Liver (tissue), 9 donors: ENCODE results near the gene SORCS2. TPM values are rescaled to one million over a fixed set of nuclear protein-coding genes. Genes with fewer than 3 reads are reported as not detected.

Experiments
- DNase-seq: peaks from one replicate; pipeline ENCODE4 v3.0.0-alpha.2; 2017; ENCODE audit warnings: low spot score
- H3K27ac ChIP-seq, 2 donors: one replicate each; pipeline ENCODE4 v1.7.0; 2013; ENCODE audit warnings: inconsistent platforms in 2 of 2, low read length in 2 of 2, control low read depth in 1 of 2, low read depth in 1 of 2, mild to moderate bottlenecking in 1 of 2
- H3K27me3 ChIP-seq, 4 donors: one replicate each; pipeline versions ENCODE4 v1.6.1 to v1.7.0; 2013; ENCODE audit warnings: low read length in 3 of 4, inconsistent platforms in 1 of 4, mild to moderate bottlenecking in 1 of 4, moderate library complexity in 1 of 4; ENCODE audit not compliant: control insufficient read depth in 4 of 4, insufficient read depth in 4 of 4
- H3K36me3 ChIP-seq, 4 donors: one replicate each; pipeline versions ENCODE4 v1.6.1 to v1.7.0; 2013; ENCODE audit warnings: low read length in 3 of 4, mild to moderate bottlenecking in 3 of 4, low read depth in 1 of 4, moderate library complexity in 1 of 4; ENCODE audit not compliant: control insufficient read depth in 4 of 4, insufficient read depth in 3 of 4
- H3K4me1 ChIP-seq, 4 donors: one replicate each; pipeline versions ENCODE4 v1.6.1 to v1.7.0; 2013; ENCODE audit warnings: low read length in 3 of 4, mild to moderate bottlenecking in 3 of 4, moderate library complexity in 1 of 4; ENCODE audit not compliant: control insufficient read depth in 4 of 4, insufficient read depth in 4 of 4
- H3K4me3 ChIP-seq, 3 donors: one replicate each; pipeline versions ENCODE4 v1.6.1 to v1.7.0; 2013; ENCODE audit warnings: low read length in 3 of 3, control low read depth in 1 of 3, low read depth in 1 of 3, mild to moderate bottlenecking in 1 of 3
- H3K9ac ChIP-seq, 2 donors: one replicate each; pipeline ENCODE4 v1.7.0; 2013; ENCODE audit warnings: low read length in 2 of 2, mild to moderate bottlenecking in 2 of 2, moderate library complexity in 2 of 2, control low read depth in 1 of 2, low read depth in 1 of 2
- H3K9me3 ChIP-seq, 4 donors: one replicate each; pipeline versions ENCODE4 v1.6.1 to v1.7.0; 2013; ENCODE audit warnings: low read length in 3 of 4; ENCODE audit not compliant: control insufficient read depth in 4 of 4
- CTCF ChIP-seq: fragments of 150-350 bp; IDR thresholded peaks from 2 replicates; pipeline ENCODE4 v1.5.1; 2017; ENCODE audit warnings: improper control_type of control experiment, low read depth, low read length; ENCODE audit not compliant: missing input control
- EGR1 ChIP-seq, 2 donors: IDR thresholded peaks; 2 replicates each; pipeline ENCODE4 v1.6.1; 2016 to 2018; ENCODE audit warnings: antibody characterized with exemption in 2 of 2, low read depth in 2 of 2
- FOXA1 ChIP-seq: IDR thresholded peaks from 2 replicates; pipeline ENCODE4 v1.6.1; 2016; ENCODE audit warnings: antibody characterized with exemption
- FOXA2 ChIP-seq: IDR thresholded peaks from 2 replicates; pipeline ENCODE4 v1.6.1; 2016; ENCODE audit warnings: antibody characterized with exemption
- GABPA ChIP-seq, 2 donors: IDR thresholded peaks in 1 of 2; conservative IDR thresholded peaks in 1 of 2; 2 replicates each; pipeline ENCODE4 v1.6.1; 2016; ENCODE audit warnings: antibody characterized with exemption in 2 of 2, mild to moderate bottlenecking in 1 of 2, moderate library complexity in 1 of 2
- HNF4A ChIP-seq, 2 donors: conservative IDR thresholded peaks; 2 replicates each; pipeline ENCODE4 v1.6.1; 2016; ENCODE audit warnings: antibody characterized with exemption in 2 of 2, mild to moderate bottlenecking in 2 of 2
- HNF4G ChIP-seq: IDR thresholded peaks from 2 replicates; pipeline ENCODE4 v1.6.1; 2016; ENCODE audit warnings: antibody characterized with exemption
- JUND ChIP-seq, 2 donors: IDR thresholded peaks; 2 replicates each; pipeline ENCODE4 v1.6.1; 2016; ENCODE audit warnings: antibody characterized with exemption in 2 of 2
- MAX ChIP-seq: IDR thresholded peaks from 2 replicates; pipeline ENCODE4 v1.6.1; 2016; ENCODE audit warnings: antibody characterized with exemption
- NR2F2 ChIP-seq: IDR thresholded peaks from 2 replicates; pipeline ENCODE4 v1.6.1; 2016; ENCODE audit warnings: antibody characterized with exemption
- RAD21 ChIP-seq, 2 donors: IDR thresholded peaks; 2 replicates each; pipeline ENCODE4 v1.6.1; 2016; ENCODE audit warnings: antibody characterized with exemption in 2 of 2, mild to moderate bottlenecking in 2 of 2
- REST ChIP-seq: IDR thresholded peaks from 2 replicates; pipeline ENCODE4 v1.6.1; 2016; ENCODE audit warnings: antibody characterized with exemption, mild to moderate bottlenecking
- RXRA ChIP-seq, 2 donors: IDR thresholded peaks; 2 replicates each; pipeline ENCODE4 v1.6.1; 2017 to 2018; ENCODE audit warnings: antibody characterized with exemption in 2 of 2, mild to moderate bottlenecking in 1 of 2
- SP1 ChIP-seq: IDR thresholded peaks from 2 replicates; pipeline ENCODE4 v1.6.1; 2018; ENCODE audit warnings: antibody characterized with exemption, mild to moderate bottlenecking
- TAF1 ChIP-seq: conservative IDR thresholded peaks from 2 replicates; pipeline ENCODE4 v1.6.1; 2016; ENCODE audit warnings: antibody characterized with exemption, mild to moderate bottlenecking
- YY1 ChIP-seq: IDR thresholded peaks from 2 replicates; pipeline ENCODE4 v1.6.1; 2016; ENCODE audit warnings: antibody characterized with exemption, mild to moderate bottlenecking
- WGBS: extraction: QIAGEN DNeasy Blood & Tissue Kit; methylation state at CpG from one replicate; pipeline ENCODE4 v1.1.7; 2013; 5-methylcytosine and 5-hydroxymethylcytosine counted together
- polyA plus RNA-seq, 2 donors: library from polyadenylated mRNA; stranded (reverse) in 1 of 2; unstranded in 1 of 2; fragments of 200-250 nt in 1 of 2; fragments of >200 nt in 1 of 2; fragmentation: Nextera tagmentation in 1 of 2; extraction: Ambion mirVana in 1 of 2; gene quantifications; one replicate each; pipeline versions ENCODE4 v1.2.1 to v1.2.3, GENCODE V29; 2013 to 2015
- total RNA-seq, 2 donors: library from RNA; depleted of rRNA; stranded (reverse); fragments of >200 nt; gene quantifications; one replicate each; pipeline ENCODE4 v1.2.3, GENCODE V29; 2014
- TF ChIP-seq, protein P1 (sequence below): IDR thresholded peaks from 2 replicates; pipeline ENCODE4 v1.6.1; 2016; ENCODE audit warnings: antibody characterized with exemption
- TF ChIP-seq, protein P2 (sequence below): IDR thresholded peaks from 2 replicates; pipeline ENCODE4 v1.6.1; 2016; ENCODE audit warnings: antibody characterized with exemption
- donor health status: healthy.
- donor health status: healthy.
- donor health status: healthy.
- donor health status: healthy.
- donor health status: healthy.

The SORCS2 gene
- total and polyA plus RNA-seq, 4 donors = 0.10 to 1.4 (median 0.92) TPM

DNA sequence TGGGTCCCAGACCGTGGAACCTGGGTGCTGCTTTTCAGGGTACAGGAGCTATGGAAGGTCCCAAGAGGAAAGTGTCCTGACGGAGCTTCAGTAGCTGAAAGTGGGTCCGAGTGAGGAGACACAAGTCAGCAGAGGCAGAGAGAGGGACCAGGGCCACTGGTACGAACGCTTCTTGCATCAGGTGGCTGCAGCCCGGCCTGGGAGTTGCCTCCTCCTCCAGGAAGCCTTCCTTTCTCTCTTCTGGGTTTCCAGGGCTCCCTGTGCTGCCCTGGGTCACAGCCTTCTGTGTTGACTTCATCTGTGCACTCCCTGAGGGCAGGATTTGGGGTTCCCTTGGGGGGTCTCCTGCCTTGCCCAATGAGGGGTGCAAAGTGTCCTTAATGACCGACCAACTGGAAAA, 94.5 kb downstream of the SORCS2 start:
- H3K27ac ChIP-seq = no peak overlapping the region
- no peaks in the 10 kb centered on the region for H3K9me3 ChIP-seq
- H3K4me3 ChIP-seq = no peak overlapping the region
- no peaks in the 10 kb centered on the region for H3K36me3 ChIP-seq
- H3K9ac ChIP-seq = no peak overlapping the region
- WGBS = 91% methylated on average over 7 of the region's 7 CpGs
- TF ChIP-seq, protein P1, sequence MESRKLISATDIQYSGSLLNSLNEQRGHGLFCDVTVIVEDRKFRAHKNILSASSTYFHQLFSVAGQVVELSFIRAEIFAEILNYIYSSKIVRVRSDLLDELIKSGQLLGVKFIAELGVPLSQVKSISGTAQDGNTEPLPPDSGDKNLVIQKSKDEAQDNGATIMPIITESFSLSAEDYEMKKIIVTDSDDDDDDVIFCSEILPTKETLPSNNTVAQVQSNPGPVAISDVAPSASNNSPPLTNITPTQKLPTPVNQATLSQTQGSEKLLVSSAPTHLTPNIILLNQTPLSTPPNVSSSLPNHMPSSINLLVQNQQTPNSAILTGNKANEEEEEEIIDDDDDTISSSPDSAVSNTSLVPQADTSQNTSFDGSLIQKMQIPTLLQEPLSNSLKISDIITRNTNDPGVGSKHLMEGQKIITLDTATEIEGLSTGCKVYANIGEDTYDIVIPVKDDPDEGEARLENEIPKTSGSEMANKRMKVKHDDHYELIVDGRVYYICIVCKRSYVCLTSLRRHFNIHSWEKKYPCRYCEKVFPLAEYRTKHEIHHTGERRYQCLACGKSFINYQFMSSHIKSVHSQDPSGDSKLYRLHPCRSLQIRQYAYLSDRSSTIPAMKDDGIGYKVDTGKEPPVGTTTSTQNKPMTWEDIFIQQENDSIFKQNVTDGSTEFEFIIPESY = no peak
- TF ChIP-seq YY1 (no peak), FOXA2 (no peak), SP1 (no peak), FOXA1 (no peak)
- TF ChIP-seq, protein P2, sequence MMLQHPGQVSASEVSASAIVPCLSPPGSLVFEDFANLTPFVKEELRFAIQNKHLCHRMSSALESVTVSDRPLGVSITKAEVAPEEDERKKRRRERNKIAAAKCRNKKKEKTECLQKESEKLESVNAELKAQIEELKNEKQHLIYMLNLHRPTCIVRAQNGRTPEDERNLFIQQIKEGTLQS = no peak
- H3K4me1 ChIP-seq = peaks cover 0 to 12% (median 5%) of the 10 kb centered on the region in 4 donors
- H3K27me3 ChIP-seq = no peaks in the 10 kb centered on the region
- no peak for DNase-seq

DNA sequence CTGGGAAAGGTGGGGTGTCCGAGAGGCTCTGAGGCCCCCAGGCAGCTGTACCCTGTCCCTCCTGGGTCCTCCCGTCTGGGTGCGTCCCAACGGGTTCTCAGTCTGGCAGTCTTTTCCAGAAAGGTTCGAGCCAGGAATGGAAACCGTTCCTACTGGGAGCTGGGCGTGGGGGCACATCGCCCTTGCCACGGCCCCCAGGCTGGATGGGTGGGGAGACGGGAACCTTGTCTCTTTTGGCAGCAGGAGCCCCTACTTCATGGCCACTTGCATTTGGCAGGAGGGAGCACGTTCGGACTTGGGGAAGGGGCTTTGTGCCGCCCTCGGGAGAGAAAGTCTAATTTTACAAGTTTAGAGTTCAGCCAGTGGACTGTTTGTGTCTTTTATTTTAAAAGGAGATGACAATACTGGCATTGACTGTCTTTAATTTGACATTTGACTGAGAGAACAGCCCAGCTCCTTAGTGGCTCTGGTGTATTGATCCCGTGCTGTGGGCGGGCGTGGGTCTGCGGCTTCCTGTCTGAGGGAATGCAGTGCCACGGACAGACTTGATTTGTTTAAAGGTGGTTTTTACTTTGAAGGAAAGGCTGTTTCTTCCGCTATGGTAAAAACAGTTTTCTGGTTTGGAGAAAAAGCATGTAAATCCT, 95.1 kb downstream of the SORCS2 start:
- no peak overlapping the region for H3K27ac ChIP-seq
- H3K4me3 ChIP-seq = no peak overlapping the region
- no peak for TF ChIP-seq HNF4A (conservative IDR thresholded peaks at IDR 0.05)
- no peak for TF ChIP-seq FOXA2
- no peak for TF ChIP-seq CTCF
- no peak for TF ChIP-seq TAF1
- no peak for TF ChIP-seq REST
- TF ChIP-seq FOXA1 = no peak
- TF ChIP-seq, protein P1 = no peak
- no peak for TF ChIP-seq RAD21 (IDR thresholded peaks at IDR 0.05)
- TF ChIP-seq, protein P2 = no peak
- TF ChIP-seq HNF4G = no peak
- no peak for TF ChIP-seq NR2F2
- no peak for TF ChIP-seq YY1
- no peak for TF ChIP-seq EGR1 (IDR thresholded peaks at IDR 0.05; ENCODE audit: low read depth in 2 of 2)
- TF ChIP-seq GABPA (IDR thresholded peaks at IDR 0.05 in 1 of 2, conservative IDR thresholded peaks at IDR 0.05 in 1 of 2) = no peak
- TF ChIP-seq MAX = no peak
- no peak for TF ChIP-seq JUND (IDR thresholded peaks at IDR 0.05)
- TF ChIP-seq RXRA (IDR thresholded peaks at IDR 0.05) = no peak
- TF ChIP-seq SP1 = no peak
- 83% methylated on average over 20 of the region's 20 CpGs for WGBS
- no peak for DNase-seq
- H3K27me3 ChIP-seq = no peaks in the 10 kb centered on the region
- H3K9ac ChIP-seq = no peak overlapping the region
- no peaks in the 10 kb centered on the region for H3K36me3 ChIP-seq
- no peaks in the 10 kb centered on the region for H3K9me3 ChIP-seq
- peaks cover 0 to 12% (median 5%) of the 10 kb centered on the region in 4 donors for H3K4me1 ChIP-seq
